HG02763 (cell line): Measurements from ENCODE around the gene ZNF879.

Experiments used
- ATAC-seq: cut with Tn5 transposase; IDR thresholded peaks from one replicate; pipeline ENCODE4 v1.9.1; 2021; ENCODE audit warnings: mild to moderate bottlenecking, moderate library complexity; ENCODE audit not compliant: unreplicated experiment

ZNF879 gene

GRCh38 chr5:179006564-179006963 is 17.0 kb upstream of the ZNF879 start:
- no peak for ATAC-seq

GRCh38 chr5:179008667-179009066 is 14.9 kb upstream of the ZNF879 start:
- ATAC-seq, result no peak

- no peak for ATAC-seq
Observed at GRCh38 chr5:179033004-179033580, 9.5 kb downstream of the ZNF879 start.

- no peak for ATAC-seq
Observed at GRCh38 chr5:179044765-179045164, 21.2 kb downstream of the ZNF879 start.

- no peak for ATAC-seq
Observed at GRCh38 chr5:179051784-179052183, 28.2 kb downstream of the ZNF879 start.

GRCh38 chr5:179054036-179054785 is 30.6 kb downstream of the ZNF879 start:
- ATAC-seq, result no peak

GRCh38 chr5:179054876-179055275 is 31.3 kb downstream of the ZNF879 start:
- ATAC-seq, result no peak

GRCh38 chr5:179055436-179055835 is 31.8 kb downstream of the ZNF879 start:
- ATAC-seq, result no peak

GRCh38 chr5:179055841-179056240 is 32.2 kb downstream of the ZNF879 start:
- ATAC-seq, result no peak

GRCh38 chr5:179060116-179061008 is 36.8 kb downstream of the ZNF879 start, which contains the start of gene ZNF354C:
TSS of gene ZNF354C (plus strand) at chr5:179060373. CDS start at chr5:179062069, 1,696 bp downstream.
- ATAC-seq, result peak; percentile 66

GRCh38 chr5:179061025-179061424 is 37.4 kb downstream of the ZNF879 start:
- no peak for ATAC-seq

GRCh38 chr5:179065703-179066102 is 42.1 kb downstream of the ZNF879 start:
- ATAC-seq, result no peak

- ATAC-seq, result no peak
Observed at GRCh38 chr5:179079165-179079987, 55.8 kb downstream of the ZNF879 start.

- ATAC-seq, result no peak
Observed at GRCh38 chr5:179080724-179081123, 57.1 kb downstream of the ZNF879 start.
